GM21526 (cell line): ENCODE measurements around the gene ZNF341.

Experiments
- ATAC-seq: cut with Tn5 transposase; IDR thresholded peaks from one replicate; pipeline ENCODE4 v1.9.1; 2021; ENCODE audit warnings: moderate library complexity; ENCODE audit not compliant: unreplicated experiment, low FRiP score

ZNF341 gene

DNA sequence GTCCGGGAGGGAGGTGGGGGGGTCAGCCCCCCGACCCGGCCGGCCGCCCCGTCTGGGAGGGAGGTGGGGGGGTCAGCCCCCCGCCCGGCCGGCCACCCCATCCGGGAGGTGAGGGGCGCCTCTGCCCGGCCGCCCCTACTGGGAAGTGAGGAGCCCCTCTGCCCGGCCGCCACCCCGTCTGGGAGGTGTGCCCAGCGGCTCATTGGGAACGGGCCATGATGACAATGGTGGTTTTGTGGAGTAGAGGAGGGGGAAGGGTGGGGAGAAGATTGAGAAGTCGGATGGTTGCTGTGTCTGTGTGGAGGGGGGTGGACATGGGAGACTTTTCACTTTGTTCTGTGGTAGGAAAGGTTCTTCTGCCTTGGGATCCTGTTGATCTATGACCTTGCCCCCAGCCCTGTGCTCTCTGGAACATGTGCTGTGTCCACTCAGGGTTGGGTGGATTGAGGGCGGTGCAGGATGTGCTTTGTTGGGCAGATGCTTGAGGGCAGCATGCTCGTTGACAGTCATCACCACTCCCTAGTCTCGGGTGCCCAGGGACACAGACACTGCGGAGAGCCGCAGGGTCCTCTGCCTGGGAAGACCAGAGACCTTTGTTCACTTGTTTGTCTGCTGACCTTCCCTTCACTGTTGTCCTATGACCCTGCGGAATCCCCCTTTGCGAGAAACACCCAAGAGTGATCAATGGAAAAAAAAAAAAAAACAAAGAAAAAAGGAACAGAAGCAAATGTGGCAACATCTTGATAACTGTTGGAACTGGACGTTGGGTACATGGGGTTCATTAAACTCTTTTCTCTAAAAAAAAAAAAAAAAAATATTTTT lies 30.0 kb upstream of the ZNF341 start:
- no peak for ATAC-seq

DNA sequence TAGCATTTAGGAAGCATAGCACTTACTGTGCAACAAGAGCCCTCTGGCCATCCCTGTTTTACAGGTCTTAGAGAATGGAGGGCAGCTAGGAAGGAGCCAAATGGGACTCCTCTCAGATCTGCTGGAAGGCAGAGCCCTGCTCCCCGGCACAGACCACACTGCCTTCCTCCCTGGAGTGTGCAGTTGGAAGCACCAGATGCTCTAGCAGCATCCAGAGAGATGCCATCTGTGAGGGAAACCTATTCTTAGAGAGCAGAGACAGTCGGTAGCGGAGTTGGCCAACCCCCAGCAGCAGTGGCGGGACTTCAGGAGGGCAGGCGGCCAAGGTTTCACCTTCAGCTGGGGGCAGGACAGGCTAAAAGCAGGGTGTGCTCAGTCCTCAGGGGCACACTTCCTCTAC lies 28.9 kb upstream of the ZNF341 start:
- ATAC-seq: no peak

DNA sequence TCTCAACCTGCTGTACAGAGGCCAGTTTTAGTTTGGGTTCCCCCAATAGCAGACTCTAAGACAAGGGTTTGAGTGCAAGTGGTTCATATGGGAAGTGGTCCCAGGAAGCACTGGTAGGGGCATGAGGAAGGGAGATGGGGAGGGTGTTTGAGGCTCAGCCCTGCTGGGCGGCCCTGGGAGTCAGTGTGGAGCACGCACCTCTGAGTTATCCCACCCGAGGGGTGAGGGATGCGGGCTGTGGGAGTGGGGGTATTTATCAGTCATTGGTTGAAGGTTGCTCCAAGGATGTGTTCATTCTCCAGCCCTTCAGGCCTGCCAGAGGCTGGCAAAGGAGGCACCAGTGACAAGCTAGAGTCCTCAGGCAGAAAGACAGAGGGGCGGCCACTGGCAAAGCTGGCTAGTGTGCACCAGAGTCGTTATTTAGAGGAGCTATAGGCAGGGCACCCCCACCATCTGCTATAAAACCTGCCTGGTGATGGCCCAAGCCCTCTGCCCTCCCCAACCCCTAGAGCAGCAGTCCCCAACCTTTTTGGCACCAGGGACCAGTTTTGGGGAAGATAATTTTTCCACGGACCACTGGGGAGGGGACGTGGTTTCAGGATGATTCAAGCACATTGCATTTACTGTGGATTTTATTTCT lies 28.2 kb upstream of the ZNF341 start:
- no peak for ATAC-seq

DNA sequence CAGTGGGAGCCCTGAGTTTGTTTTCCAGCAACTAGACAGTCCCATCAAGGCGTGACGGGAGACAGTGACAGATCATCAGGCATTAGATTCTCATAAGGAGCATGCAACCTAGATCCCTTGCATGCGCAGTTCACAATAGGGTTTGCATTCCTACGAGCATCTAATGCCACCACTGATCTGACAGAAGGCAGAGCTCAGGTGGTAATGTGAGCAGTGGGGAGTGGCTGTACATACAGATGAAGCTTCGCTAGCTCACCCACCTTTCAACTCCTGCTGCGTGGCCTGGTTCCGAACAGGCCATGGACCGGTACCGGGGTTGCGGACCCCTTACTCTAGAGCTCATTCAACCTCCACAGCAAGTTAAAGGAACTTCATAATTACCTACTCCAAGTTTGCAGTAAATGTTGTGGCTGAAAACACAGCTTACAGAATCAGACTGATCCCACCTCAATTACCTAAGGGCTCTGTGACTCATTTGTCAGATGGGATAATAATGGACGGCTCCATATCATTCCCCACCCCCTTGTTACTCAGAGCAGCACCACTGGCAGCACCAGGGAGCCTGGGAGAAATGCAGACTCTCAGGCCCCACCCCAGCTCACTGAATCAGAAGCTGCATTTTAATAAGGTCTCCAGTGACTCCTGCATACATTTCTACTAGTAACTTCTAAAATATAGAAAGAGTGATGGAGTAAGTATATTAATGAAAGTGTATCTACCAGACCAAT lies 27.4 kb upstream of the ZNF341 start:
- ATAC-seq: no peak

DNA sequence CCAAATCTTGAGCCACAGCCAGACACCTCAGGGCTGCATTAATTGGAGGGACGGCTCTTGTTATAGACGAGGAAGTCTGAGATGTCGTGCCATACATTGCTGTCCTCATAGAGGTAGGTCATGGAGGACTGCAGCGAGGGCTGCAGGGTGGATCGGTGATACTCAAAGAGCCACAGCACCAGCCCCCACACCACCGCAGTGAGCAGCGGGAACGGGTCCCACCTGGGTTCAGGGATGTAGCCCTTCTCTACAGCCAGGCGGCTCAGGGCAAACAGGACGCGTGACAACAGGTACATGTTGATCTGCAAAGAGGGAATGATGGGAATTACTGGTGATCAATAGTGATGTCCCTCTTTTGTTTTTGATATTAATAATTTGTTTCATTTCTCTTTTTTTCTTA lies 24.1 kb upstream of the ZNF341 start:
- no peak for ATAC-seq

DNA sequence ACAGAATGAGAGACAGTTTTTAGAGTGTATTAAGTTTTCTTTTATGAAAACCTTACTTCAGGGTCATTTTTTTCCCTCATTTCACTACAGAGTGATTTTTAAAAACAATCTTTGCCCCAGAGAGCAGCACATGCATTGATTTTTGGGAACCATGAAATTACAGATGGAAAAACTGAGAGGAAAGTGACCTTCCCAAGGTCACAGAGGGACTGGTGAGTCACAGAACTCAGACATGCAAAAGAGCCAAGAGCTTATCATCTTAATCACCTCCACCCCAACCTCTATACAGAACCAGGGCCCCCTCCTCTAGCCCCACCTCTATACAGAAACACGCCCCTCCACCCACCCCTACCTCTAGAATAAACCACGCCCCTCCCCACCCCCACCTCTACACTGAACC lies 22.4 kb upstream of the ZNF341 start:
- no peak for ATAC-seq

DNA sequence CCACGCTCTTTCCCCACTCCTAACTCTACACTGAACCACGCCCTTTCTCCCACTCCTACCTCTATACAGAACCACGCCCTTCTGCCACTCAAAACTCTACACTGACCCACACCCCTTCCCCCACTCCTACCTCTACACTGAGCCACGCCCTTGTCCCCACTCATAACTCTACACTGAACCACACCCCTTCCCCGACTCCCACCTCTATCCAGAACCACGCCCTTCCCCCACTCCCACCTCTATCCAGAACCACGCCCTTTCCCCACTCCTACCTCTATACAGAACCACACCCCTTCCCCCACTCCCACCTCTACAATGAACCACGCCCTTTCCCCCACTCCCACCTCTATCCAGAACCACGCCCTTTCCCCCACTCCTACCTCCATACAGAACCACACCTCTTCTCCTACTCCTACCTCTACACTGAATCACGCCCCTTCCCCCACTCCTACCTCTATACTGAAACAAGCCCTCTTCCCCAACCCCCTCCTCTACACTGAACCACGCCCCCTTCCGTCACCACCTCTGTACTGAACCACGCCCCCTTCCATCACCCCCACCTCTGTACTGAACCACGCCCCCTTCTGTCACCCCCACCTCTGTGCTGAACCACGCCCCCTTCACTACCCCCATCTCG lies 21.8 kb upstream of the ZNF341 start:
- no peak for ATAC-seq

DNA sequence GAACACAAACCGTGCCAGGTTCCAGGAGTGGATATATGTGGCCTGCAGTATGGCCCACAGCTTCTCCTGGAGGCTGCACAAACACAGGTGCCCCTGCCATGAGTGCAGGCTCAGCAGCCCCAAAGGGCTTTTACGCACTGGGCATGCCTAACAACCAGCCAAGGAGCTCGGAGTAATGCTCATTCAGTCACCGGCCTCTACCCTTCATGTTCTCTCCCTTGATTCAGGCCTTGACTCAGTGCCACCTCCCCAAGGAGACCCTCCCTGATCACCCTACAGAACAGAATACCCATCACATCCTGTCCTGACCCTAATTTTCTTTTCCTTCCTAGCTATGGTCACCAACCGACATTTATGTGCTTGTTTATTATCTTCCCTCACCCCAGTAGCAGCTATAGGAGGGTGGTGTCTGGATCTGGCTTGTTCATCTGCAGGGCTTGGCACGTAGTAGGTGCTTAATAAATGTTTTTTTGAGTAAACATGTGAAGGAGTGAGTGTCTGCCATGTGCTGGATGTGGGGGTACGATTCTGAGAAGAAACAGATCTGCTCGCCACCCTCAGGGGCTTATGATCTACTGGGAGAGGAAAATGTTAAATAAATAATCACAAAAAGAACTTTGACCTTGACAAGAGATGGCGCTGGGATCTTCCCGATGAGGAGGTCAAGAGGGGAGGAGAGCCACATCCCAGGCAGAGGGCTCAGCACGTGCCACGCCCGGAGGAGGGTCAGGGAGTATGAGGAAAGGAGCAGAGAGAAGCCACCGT lies 20.9 kb upstream of the ZNF341 start:
- ATAC-seq: no peak

DNA sequence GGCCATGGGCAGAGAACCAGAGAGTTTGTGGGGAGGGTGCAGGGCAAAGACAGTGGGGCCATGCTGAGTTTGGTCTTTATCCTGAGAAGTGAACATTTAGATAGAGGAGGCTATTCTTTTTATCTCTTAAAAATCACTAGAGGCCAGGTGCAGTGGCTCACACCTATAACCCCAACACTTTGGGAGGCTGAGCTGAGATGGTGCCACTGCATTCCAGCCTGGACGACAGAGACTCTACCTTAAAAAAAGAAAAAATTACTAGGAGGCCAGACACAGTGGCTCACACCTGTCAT lies 20.4 kb upstream of the ZNF341 start:
- ATAC-seq: no peak

DNA sequence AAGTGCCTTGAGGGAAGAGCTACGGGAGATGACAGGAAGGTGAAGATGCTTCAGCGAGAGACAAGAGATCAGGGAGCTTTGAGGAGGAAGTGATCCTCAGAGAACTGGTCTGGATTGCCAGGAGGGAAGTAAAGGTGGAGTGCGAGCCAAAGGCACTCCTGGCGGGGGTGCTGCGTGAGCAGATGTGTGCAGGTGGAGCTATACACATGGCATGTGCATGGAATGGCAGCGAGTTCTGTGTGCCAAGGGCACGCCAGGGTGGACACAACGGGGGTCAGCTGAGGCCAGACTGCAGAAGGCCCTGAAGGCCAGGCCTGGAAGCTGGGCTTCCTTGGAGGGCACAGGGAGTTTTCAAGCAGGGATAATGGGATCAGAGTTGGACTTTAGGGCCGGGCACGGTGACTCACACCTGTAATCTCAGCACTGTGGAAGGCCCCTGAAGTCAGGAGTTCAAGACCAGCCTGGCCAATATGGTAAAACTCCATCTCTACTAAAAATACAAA lies 17.9 kb upstream of the ZNF341 start:
- ATAC-seq: no peak

DNA sequence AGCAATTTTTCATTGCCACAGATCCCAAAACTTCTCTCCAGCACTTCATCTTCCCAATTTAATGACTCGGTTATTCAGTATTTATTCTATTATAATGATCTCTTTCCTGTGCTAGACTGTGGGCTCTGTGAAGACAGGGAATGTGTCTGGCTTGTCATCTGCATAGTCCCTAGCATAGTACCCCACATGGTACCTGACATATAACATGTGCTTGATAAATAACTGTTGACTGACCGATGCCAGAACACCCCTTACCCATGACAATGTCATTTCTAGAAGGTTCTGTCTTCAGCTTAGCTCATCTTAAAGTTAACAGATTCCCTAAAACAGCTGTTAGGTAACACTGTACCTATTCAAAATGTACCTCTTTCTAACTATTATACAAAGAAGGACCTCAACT lies 15.3 kb upstream of the ZNF341 start:
- no peak for ATAC-seq

DNA sequence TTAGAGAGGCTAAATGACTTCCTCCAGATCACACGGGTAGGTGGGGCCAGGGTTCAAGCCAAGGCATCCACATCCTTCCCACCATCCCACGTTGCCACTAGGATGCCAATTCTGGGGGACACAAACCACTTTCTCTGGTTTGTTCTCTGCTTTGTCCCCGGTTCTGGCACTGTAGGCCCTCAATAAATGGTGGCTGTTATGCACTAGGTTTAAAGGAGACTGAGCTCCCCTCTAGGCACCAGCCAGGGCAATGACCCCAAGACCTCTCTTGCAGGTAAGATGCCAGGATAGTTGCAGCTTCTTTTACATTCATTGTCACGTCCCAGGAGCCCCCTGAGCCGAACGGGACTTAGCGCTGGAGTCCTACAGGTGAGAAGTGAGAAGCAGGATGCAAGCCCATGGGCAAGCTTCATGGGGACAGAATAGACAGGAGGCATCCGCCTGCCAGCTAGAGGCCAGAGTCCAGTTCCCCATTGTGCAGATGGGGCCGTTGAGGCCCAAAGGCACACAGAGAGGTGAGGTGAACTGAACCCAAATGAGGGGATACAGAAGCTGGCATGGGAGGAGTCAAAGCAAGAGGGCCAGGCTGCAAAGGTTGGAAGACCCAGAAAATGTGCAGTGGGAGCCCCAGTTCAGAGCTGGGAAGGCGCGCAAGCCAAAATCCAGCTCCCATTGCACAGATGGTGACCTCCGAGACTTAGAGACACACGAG lies 12.4 kb upstream of the ZNF341 start:
- ATAC-seq: peak; percentile 3

DNA sequence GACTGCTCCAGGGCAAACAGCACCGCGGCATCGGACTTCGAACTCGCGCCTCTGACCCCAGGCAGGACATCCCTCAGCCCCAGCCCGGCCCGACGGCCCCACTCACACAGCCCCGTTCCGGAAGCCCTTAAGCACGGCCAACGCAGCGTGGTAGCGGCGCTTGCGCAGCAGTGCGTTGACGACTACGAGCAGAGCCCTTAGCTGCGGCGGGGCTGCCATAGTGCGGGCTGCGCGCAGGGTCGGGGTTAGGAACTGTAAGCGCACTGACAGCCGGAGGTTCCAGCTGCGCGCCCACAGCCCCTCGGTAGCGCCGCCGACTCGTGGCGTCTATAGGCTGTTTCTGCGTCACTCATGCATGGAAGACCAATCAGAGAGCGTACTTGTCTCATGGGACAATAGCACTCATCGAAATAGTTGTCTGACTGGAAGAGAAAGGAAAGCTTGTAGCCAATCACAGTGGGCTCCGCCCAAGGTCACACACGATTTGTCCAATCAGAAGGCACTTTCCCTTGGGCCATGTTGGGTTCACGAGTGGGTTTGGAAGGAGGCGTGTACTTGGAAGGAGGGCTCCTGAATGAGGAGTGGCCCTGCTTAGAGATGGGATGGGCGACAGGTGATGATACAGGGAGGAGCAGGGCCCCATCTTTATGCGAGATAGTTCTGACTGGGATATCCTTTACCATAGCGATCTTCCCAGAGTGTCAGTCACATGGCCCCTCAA lies 11.6 kb upstream of the ZNF341 start, which contains the start of gene PXMP4:
PXMP4 (minus strand) TSS at position 322 of the 721 bp plus-strand sequence; CDS start at position 219, 103 bp downstream.
- peak; percentile 93 for ATAC-seq

DNA sequence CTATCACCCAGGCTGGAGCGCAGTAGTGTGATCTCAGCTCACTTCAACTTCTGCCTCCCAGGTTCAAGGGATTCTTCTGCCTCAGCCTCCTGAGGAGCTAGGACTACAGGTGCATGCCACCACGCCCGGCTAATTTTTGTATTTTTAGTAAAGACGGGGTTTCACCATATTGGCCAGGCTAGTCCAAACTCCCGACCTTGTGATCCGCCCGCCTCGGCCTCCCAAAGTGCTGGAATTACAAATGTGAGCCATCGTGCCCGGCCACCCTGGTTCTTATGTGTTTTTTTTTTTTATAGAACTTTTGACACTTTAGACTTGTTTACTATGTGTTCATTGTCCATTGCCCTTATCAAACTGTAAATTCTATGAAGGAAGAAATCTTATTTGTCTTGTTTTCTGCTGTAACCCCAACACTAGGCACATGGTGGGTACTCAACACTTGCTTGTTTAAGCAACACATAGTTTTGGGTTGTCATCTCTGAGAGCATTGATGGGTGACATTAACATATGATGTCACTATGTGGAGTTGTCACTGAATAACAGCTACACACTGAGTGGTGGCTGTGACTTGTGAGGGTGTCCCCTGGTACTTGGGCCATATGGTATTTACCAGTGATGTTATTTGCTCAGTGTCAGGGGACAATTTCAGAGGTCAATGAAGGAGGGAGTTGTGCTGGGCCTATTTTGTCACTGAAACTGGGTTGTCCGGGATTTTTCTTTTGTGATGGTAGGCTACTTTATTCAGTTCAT lies 10.2 kb upstream of the ZNF341 start:
- no peak for ATAC-seq

DNA sequence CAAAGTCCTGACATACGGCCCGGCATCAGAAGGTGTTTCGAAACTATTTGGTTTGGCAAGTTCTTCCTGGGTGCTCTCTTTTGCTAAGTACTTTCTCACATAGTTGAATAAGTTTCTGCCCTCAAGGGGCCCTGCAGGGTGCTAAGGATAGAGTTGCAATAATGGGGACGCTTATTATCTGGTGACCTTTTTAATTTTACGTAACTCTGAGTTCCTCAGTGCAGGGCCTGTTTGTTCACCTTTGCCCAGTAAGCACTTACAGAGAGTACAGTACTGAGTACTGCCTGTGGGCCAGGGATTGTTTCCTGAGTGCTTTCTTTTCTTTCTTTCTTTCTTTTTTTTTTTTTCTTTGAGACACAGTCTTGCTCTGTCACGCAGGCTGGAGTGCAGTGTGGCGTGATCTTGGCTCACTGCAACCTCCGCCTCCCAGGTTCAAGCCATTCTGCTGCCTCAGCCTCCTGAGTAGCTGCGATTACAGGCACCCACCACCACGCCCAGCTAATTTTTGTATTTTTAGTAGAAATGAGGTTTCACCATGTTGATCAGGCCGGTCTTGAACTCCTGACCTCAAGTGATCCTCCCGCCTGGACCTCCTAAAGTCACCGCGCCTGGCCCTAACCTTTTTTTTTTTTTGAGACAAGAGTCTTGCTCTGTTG lies 7.2 kb upstream of the ZNF341 start:
- no peak for ATAC-seq

DNA sequence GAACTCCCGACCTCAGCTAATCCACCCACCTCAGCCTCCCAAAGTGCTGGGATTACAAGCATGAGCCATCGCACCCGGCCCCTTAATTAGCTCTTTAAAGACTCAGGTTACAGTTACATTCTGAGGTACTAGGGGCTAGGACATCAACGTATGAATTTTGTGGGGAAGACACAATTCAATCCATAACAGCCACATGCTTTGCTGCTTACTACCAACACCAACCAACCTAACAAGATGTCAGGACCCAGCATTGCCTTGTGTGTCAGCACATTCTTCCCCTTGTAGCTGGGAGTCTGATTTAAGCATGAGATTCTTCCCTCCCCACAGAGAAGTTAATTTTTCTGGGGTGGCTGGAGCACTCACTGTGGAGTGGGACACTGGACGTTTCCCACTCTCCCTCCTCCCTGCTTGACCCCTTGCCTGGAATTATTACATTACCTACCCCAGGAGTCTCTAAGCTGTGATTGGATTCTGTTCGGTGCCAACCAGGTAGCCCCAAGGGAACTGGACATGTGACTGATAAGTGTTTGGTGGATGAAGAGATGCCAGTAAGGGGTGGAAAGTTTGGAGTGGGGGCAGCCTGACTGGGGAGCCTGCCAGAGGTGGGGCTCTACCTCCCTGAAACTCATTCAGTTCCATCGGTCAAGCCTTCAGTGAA lies 6.1 kb upstream of the ZNF341 start:
- ATAC-seq: no peak

DNA sequence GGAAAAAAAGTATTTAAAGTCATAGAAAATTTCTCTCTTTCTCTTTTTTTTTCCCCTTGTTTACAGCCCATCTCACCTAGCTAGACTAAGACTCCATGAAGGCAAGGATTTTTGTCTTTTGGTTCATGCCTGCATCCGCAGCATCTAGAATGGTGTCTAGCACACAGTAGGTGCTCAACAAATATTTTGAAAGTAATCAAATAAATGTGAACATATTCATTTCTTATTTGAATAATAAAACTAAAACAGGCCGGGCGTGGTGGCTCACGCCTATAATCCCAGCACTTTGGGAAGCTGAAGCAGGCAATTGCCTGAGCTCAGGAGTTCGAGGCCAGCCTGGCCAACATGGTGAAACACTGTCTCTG lies 4.7 kb upstream of the ZNF341 start:
- no peak for ATAC-seq
